GM23338 (cell line): ENCODE data around the gene LRP1B. TPM values are rescaled to one million over a fixed set of nuclear protein-coding genes. Genes with fewer than 3 reads are reported as not detected.

Experiments
- ATAC-seq: fragments of 200-7000 bp; cut with Tn5 transposase; 3 replicates; pipeline ENCODE4 v1.9.1; 2020
- DNase-seq: peaks from one replicate; pipeline ENCODE4 v3.0.0-alpha.2; 2015; ENCODE audit warnings: low spot score
- H2AFZ ChIP-seq: fragments of 200-600 bp; sonication (generic); 2 replicates; pipeline ENCODE4 v1.8.0; 2016; ENCODE audit warnings: antibody characterized with exemption, mild to moderate bottlenecking, moderate library complexity
- H3F3A ChIP-seq: fragments of 200-600 bp; sonication (generic); replicated peaks from 2 replicates; pipeline ENCODE4 v1.8.0; 2017; ENCODE audit warnings: antibody characterized with exemption, mixed run types, low read depth
- H3K27ac ChIP-seq: fragments of 200-600 bp; sonication (generic); 2 replicates; pipeline ENCODE4 v1.6.1; 2016; ENCODE audit warnings: low read depth
- H3K27me3 ChIP-seq: fragments of 200-600 bp; sonication (generic); 2 replicates; pipeline ENCODE4 v1.8.0; 2016; ENCODE audit warnings: mild to moderate bottlenecking, mixed run types, moderate library complexity; ENCODE audit not compliant: insufficient read depth
- H3K36me3 ChIP-seq: fragments of 200-600 bp; sonication (generic); 2 replicates; pipeline ENCODE4 v1.8.0; 2016; ENCODE audit warnings: mild to moderate bottlenecking; ENCODE audit not compliant: insufficient read depth
- H3K4me1 ChIP-seq: fragments of 200-600 bp; sonication (generic); 2 replicates; pipeline ENCODE4 v1.8.0; 2016; ENCODE audit warnings: mild to moderate bottlenecking, moderate library complexity; ENCODE audit not compliant: insufficient read depth
- H3K4me2 ChIP-seq: fragments of 200-600 bp; sonication (generic); 2 replicates; pipeline ENCODE4 v1.7.1; 2017; ENCODE audit warnings: mixed run types
- H3K4me3 ChIP-seq: fragments of 200-600 bp; sonication (generic); 2 replicates; pipeline ENCODE4 v1.6.1; 2016; ENCODE audit warnings: mixed run types
- H3K79me2 ChIP-seq: fragments of 200-600 bp; sonication (generic); replicated peaks from 2 replicates; pipeline ENCODE4 v1.8.0; 2017; ENCODE audit warnings: mild to moderate bottlenecking; ENCODE audit not compliant: insufficient read depth
- H3K9me2 ChIP-seq: fragments of 200-600 bp; sonication (generic); 2 replicates; pipeline ENCODE4 v1.8.0; 2017; ENCODE audit not compliant: insufficient read depth
- H4K20me1 ChIP-seq: fragments of 200-600 bp; sonication (generic); replicated peaks from 2 replicates; pipeline ENCODE4 v1.8.0; 2017; ENCODE audit warnings: mild to moderate bottlenecking; ENCODE audit not compliant: insufficient read depth
- H3K27ac Mint-ChIP-seq: 2 replicates; pipeline ENCODE4 v1.8.0; 2020; ENCODE audit warnings: inconsistent platforms, mild to moderate bottlenecking, moderate library complexity, mixed read lengths
- H3K27me3 Mint-ChIP-seq: 3 replicates; pipeline ENCODE4 v1.8.0; 2022; ENCODE audit warnings: low read depth, mild to moderate bottlenecking, moderate library complexity, mixed read lengths, inconsistent platforms; ENCODE audit not compliant: insufficient read depth, poor library complexity
- H3K36me3 Mint-ChIP-seq: 3 replicates; pipeline ENCODE4 v1.8.0; 2021; ENCODE audit warnings: low read depth, mild to moderate bottlenecking, inconsistent platforms, moderate library complexity, mixed read lengths
- H3K4me1 Mint-ChIP-seq: 3 replicates; pipeline ENCODE4 v1.8.0; 2020; ENCODE audit warnings: mild to moderate bottlenecking, inconsistent platforms, mixed read lengths
- H3K4me3 Mint-ChIP-seq: 3 replicates; pipeline ENCODE4 v1.8.0; 2021; ENCODE audit warnings: moderate library complexity, mild to moderate bottlenecking, inconsistent platforms, mixed read lengths
- H3K9me3 Mint-ChIP-seq: 3 replicates; pipeline ENCODE4 v1.8.0; 2020; ENCODE audit warnings: moderate library complexity, mild to moderate bottlenecking, inconsistent platforms, mixed read lengths
- CREB1 ChIP-seq: fragments of 250-450 bp; sonication (Bioruptor Pico); IDR thresholded peaks from 2 replicates; pipeline ENCODE4 v1.5.0; 2020; ENCODE audit warnings: low read depth, mild to moderate bottlenecking, moderate library complexity
- EZH2 ChIP-seq: fragments of 200-600 bp; sonication (generic); IDR thresholded peaks from one replicate; pipeline ENCODE4 v1.8.0; 2017; ENCODE audit warnings: antibody characterized with exemption, mild to moderate bottlenecking, low read depth; ENCODE audit not compliant: unreplicated experiment
- EZH2phosphoT487 ChIP-seq: fragments of 200-600 bp; sonication (generic); IDR thresholded peaks from one replicate; pipeline ENCODE4 v1.8.1; 2018; ENCODE audit warnings: antibody characterized with exemption; ENCODE audit not compliant: unreplicated experiment
- JUNB ChIP-seq: IDR thresholded peaks from one replicate; pipeline ENCODE4 v1.6.1; 2016; ENCODE audit warnings: antibody characterized with exemption; ENCODE audit not compliant: unreplicated experiment
- POLR2AphosphoS5 ChIP-seq: IDR thresholded peaks from 2 replicates; pipeline ENCODE4 v1.6.1; 2016; ENCODE audit warnings: antibody characterized with exemption, low read depth
- STAT1 ChIP-seq: IDR thresholded peaks from one replicate; pipeline ENCODE4 v1.6.1; 2016; ENCODE audit warnings: antibody characterized with exemption; ENCODE audit not compliant: unreplicated experiment
- ZNF114 ChIP-seq: fragments of 250-450 bp; sonication (Bioruptor Pico); IDR thresholded peaks from 2 replicates; pipeline ENCODE4 v1.5.0; 2020; ENCODE audit warnings: mild to moderate bottlenecking, moderate library complexity
- polyA plus RNA-seq: library from polyadenylated mRNA; unstranded; fragments of >200 nt; fragmentation: Nextera tagmentation; extraction: Ambion mirVana; gene quantifications from 2 replicates; pipeline ENCODE4 v1.2.1, GENCODE V29; 2016
- total RNA-seq: library from RNA; depleted of rRNA; stranded (reverse); fragments of >200 nt; shearing (Covaris generic); gene quantifications from 2 replicates; pipeline ENCODE4 v1.2.3, GENCODE V29; 2014
- TF ChIP-seq, protein P1 (sequence below), 2 experiments: fragments of 200-600 bp in 1 of 2; sonication (generic) in 1 of 2; conservative IDR thresholded peaks; 2 replicates each; pipeline versions ENCODE4 v1.5.1 to v1.6.1; 2016 to 2017; ENCODE audit warnings: antibody characterized with exemption in 2 of 2, low read depth in 2 of 2, mild to moderate bottlenecking in 2 of 2, moderate library complexity in 1 of 2
- TF ChIP-seq, protein P2 (sequence below): fragments of 250-450 bp; sonication (Bioruptor Pico); IDR thresholded peaks from 2 replicates; pipeline ENCODE4 v1.5.0; 2020; ENCODE audit warnings: mild to moderate bottlenecking, moderate library complexity

Gene LRP1B
- total and polyA plus RNA-seq, 2 experiments from 2014 or later = 0.15 to 0.97 TPM

DNA sequence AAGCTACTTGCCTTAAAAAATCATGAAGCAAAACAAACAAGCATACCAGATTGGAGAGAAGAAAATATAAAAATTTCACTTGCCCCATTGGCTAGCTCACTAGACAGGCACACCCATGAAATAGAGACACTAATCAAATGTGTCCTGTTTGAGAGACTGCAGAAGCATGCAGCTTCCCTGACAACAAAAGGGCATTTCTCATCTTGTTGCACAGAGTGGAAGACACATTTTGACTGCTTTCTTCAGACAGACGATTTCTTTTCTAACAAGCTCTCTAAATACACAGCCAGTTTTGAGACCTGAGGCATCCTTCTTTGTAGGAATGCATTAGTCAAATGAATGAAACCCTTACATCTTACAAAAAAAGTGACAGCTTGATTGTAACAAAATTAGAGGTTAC, 1792.0 kb downstream of the LRP1B start:
- Histone ChIP-seq H3K27ac (no peak overlapping the region), H3K36me3 (no peaks in the 10 kb centered on the region), H3K4me3 (no peak overlapping the region), H3K27me3 (no peaks in the 10 kb centered on the region), H4K20me1 (no peaks in the 10 kb centered on the region), H3K4me1 (no peaks in the 10 kb centered on the region; the same call in 1 of the 2 replicates), H2AFZ (no peak overlapping the region), H3K4me2 (no peak overlapping the region), H3F3A (no peaks in the 10 kb centered on the region), H3K79me2 (no peaks in the 10 kb centered on the region), H3K9me2 (no peaks in the 10 kb centered on the region)
- no peaks in the 10 kb centered on the region for H3K9me3 Mint-ChIP-seq
- TF ChIP-seq POLR2AphosphoS5 = no peak
- no peak for TF ChIP-seq CREB1
- no peak for TF ChIP-seq EZH2phosphoT487
- TF ChIP-seq, protein P1, sequence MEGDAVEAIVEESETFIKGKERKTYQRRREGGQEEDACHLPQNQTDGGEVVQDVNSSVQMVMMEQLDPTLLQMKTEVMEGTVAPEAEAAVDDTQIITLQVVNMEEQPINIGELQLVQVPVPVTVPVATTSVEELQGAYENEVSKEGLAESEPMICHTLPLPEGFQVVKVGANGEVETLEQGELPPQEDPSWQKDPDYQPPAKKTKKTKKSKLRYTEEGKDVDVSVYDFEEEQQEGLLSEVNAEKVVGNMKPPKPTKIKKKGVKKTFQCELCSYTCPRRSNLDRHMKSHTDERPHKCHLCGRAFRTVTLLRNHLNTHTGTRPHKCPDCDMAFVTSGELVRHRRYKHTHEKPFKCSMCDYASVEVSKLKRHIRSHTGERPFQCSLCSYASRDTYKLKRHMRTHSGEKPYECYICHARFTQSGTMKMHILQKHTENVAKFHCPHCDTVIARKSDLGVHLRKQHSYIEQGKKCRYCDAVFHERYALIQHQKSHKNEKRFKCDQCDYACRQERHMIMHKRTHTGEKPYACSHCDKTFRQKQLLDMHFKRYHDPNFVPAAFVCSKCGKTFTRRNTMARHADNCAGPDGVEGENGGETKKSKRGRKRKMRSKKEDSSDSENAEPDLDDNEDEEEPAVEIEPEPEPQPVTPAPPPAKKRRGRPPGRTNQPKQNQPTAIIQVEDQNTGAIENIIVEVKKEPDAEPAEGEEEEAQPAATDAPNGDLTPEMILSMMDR (conservative IDR thresholded peaks at IDR 0.05; ENCODE audit: low read depth in 2 of 2) = no peak
- no peak for TF ChIP-seq JUNB
- TF ChIP-seq ZNF114 (CRISPR knock-in tag) = no peak
- no peak for TF ChIP-seq EZH2
- ATAC-seq (no peak), DNase-seq (no peak)
- H3K4me1 Mint-ChIP-seq = peaks cover 2% of the 10 kb centered on the region; the same call in 2 of the 3 replicates
- no peaks in the 10 kb centered on the region for H3K36me3 Mint-ChIP-seq
- H3K27ac Mint-ChIP-seq = no peak overlapping the region
- H3K27me3 Mint-ChIP-seq = peaks cover 2% of the 10 kb centered on the region
- H3K4me3 Mint-ChIP-seq = no peak overlapping the region

DNA sequence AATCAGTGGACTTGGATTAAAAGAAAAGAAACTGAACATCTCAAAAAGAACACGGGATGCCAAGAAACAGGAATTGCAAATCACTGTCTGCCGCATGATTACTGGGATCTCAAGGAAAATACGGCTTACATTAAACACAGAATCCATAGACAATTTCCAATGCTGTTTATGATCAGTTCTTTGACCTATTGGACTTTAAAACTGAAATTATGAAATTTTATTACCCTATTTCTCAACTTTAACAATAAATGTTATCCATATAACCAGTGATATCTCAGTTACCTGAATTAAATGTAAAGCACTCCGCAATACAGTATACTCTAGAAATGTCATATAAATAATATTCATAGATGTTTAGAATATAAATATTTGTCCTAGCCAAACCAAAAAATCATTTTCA, 1793.8 kb downstream of the LRP1B start:
- Histone ChIP-seq H3F3A (no peaks in the 10 kb centered on the region), H3K4me2 (no peak overlapping the region), H2AFZ (no peak overlapping the region), H3K79me2 (no peaks in the 10 kb centered on the region), H3K36me3 (no peaks in the 10 kb centered on the region), H3K27me3 (no peaks in the 10 kb centered on the region), H4K20me1 (no peaks in the 10 kb centered on the region), H3K27ac (no peak overlapping the region), H3K4me3 (no peak overlapping the region), H3K9me2 (no peaks in the 10 kb centered on the region), H3K4me1 (no peaks in the 10 kb centered on the region; the same call in 1 of the 2 replicates)
- no peaks in the 10 kb centered on the region for H3K9me3 Mint-ChIP-seq
- no peak overlapping the region for H3K4me3 Mint-ChIP-seq
- H3K36me3 Mint-ChIP-seq = no peaks in the 10 kb centered on the region
- TF ChIP-seq STAT1 = no peak
- H3K27ac Mint-ChIP-seq = no peak overlapping the region
- H3K4me1 Mint-ChIP-seq = peaks cover 2% of the 10 kb centered on the region; the same call in 2 of the 3 replicates
- no peak for DNase-seq
- H3K27me3 Mint-ChIP-seq = peaks cover 2% of the 10 kb centered on the region
- no peak for ATAC-seq

DNA sequence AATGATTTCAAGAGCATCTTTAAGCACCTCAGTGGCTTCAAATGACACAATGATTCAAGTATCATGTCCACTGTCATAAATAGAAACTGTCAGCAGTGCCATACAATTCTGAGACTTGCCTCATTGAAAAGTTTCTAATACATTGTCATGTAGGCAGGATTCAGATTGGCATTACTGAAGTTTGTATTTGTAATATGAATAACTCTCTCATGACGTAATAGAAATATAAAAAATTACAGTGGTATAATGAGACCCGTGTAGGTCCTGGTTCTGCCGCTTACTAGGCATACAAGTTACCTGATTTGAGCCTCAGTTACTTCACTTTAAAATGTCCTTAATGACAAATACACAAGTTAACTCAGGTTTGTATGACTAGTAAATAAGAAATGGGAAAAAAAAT, 1814.5 kb downstream of the LRP1B start:
- Histone ChIP-seq H3K27me3 (no peaks in the 10 kb centered on the region), H3K4me2 (no peak overlapping the region), H4K20me1 (no peaks in the 10 kb centered on the region), H3K4me1 (no peaks in the 10 kb centered on the region), H3K27ac (no peak overlapping the region), H3K79me2 (no peaks in the 10 kb centered on the region), H3K36me3 (no peaks in the 10 kb centered on the region), H2AFZ (no peak overlapping the region), H3K4me3 (no peak overlapping the region), H3K9me2 (no peaks in the 10 kb centered on the region), H3F3A (no peaks in the 10 kb centered on the region)
- Mint-ChIP-seq H3K4me3 (no peak overlapping the region), H3K4me1 (no peaks in the 10 kb centered on the region), H3K27ac (no peak overlapping the region), H3K36me3 (no peaks in the 10 kb centered on the region), H3K27me3 (no peaks in the 10 kb centered on the region), H3K9me3 (no peaks in the 10 kb centered on the region)
- DNase-seq (no peak), ATAC-seq (no peak)
- TF ChIP-seq POLR2AphosphoS5 = no peak
- TF ChIP-seq, protein P2, sequence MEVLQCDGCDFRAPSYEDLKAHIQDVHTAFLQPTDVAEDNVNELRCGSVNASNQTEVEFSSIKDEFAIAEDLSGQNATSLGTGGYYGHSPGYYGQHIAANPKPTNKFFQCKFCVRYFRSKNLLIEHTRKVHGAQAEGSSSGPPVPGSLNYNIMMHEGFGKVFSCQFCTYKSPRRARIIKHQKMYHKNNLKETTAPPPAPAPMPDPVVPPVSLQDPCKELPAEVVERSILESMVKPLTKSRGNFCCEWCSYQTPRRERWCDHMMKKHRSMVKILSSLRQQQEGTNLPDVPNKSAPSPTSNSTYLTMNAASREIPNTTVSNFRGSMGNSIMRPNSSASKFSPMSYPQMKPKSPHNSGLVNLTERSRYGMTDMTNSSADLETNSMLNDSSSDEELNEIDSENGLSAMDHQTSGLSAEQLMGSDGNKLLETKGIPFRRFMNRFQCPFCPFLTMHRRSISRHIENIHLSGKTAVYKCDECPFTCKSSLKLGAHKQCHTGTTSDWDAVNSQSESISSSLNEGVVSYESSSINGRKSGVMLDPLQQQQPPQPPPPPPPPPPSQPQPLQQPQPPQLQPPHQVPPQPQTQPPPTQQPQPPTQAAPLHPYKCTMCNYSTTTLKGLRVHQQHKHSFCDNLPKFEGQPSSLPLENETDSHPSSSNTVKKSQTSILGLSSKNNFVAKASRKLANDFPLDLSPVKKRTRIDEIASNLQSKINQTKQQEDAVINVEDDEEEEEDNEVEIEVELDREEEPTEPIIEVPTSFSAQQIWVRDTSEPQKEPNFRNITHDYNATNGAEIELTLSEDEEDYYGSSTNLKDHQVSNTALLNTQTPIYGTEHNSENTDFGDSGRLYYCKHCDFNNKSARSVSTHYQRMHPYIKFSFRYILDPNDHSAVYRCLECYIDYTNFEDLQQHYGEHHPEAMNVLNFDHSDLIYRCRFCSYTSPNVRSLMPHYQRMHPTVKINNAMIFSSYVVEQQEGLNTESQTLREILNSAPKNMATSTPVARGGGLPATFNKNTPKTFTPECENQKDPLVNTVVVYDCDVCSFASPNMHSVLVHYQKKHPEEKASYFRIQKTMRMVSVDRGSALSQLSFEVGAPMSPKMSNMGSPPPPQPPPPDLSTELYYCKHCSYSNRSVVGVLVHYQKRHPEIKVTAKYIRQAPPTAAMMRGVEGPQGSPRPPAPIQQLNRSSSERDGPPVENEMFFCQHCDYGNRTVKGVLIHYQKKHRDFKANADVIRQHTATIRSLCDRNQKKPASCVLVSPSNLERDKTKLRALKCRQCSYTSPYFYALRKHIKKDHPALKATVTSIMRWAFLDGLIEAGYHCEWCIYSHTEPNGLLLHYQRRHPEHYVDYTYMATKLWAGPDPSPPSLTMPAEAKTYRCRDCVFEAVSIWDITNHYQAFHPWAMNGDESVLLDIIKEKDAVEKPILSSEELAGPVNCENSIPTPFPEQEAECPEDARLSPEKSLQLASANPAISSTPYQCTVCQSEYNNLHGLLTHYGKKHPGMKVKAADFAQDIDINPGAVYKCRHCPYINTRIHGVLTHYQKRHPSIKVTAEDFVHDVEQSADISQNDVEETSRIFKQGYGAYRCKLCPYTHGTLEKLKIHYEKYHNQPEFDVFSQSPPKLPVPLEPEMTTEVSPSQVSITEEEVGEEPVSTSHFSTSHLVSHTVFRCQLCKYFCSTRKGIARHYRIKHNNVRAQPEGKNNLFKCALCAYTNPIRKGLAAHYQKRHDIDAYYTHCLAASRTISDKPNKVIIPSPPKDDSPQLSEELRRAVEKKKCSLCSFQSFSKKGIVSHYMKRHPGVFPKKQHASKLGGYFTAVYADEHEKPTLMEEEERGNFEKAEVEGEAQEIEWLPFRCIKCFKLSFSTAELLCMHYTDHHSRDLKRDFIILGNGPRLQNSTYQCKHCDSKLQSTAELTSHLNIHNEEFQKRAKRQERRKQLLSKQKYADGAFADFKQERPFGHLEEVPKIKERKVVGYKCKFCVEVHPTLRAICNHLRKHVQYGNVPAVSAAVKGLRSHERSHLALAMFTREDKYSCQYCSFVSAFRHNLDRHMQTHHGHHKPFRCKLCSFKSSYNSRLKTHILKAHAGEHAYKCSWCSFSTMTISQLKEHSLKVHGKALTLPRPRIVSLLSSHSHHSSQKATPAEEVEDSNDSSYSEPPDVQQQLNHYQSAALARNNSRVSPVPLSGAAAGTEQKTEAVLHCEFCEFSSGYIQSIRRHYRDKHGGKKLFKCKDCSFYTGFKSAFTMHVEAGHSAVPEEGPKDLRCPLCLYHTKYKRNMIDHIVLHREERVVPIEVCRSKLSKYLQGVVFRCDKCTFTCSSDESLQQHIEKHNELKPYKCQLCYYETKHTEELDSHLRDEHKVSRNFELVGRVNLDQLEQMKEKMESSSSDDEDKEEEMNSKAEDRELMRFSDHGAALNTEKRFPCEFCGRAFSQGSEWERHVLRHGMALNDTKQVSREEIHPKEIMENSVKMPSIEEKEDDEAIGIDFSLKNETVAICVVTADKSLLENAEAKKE (CRISPR knock-in tag) = no peak
